DMS79 (cell line): ENCODE measurements around the gene MPO.

Experiments
- DNase-seq: peaks from one replicate; lab custom pipeline; 2025; lab: John Stamatoyannopoulos, UW

Gene MPO

DNA sequence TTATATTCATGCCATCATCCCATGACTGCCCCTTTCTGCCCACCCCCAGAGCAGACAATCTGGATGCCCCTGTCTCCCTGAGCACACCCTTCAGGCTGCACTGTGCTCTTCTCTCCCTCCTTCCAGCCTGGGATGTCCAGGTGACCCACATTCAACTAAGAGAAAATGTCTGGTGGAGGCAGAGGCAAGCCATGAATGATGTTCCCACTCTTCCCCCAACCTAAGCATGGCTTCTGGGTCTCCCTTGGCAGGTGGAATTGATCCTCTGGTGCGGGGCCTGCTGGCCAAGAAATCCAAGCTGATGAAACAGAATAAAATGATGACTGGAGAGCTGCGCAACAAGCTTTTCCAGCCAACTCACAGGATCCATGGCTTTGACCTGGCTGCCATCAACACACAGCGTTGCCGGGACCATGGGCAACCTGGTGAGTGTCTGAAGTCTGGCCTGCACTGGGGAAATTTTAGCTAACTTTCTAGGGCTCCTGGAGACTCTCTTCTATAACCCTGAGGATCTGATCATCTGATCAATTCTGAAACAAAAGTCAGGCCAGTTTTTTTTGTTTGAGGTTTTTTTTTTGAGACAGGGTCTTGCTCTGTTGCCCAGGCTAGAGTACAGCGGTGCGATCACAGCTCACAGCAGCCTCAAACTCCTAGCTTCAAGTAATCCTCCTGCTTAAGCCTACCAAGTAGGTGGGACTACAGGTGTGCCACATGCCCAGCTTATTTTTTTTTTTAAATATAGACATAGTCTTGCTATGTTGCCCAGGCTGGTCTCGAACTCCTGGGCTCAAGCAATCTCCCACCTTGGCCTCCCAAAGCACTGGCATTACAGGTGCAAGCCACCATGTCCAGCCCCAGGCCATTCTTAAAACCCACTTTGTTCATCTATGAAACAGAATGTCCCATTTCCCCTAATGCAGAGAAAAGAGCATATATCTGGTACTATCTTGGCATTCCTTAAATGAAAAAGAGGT is 14.5 kb downstream of the MPO start:
- no peak for DNase-seq

GRCh38 chr17:58265271-58265670 is 15.5 kb downstream of the MPO start:
- no peak for DNase-seq

DNA sequence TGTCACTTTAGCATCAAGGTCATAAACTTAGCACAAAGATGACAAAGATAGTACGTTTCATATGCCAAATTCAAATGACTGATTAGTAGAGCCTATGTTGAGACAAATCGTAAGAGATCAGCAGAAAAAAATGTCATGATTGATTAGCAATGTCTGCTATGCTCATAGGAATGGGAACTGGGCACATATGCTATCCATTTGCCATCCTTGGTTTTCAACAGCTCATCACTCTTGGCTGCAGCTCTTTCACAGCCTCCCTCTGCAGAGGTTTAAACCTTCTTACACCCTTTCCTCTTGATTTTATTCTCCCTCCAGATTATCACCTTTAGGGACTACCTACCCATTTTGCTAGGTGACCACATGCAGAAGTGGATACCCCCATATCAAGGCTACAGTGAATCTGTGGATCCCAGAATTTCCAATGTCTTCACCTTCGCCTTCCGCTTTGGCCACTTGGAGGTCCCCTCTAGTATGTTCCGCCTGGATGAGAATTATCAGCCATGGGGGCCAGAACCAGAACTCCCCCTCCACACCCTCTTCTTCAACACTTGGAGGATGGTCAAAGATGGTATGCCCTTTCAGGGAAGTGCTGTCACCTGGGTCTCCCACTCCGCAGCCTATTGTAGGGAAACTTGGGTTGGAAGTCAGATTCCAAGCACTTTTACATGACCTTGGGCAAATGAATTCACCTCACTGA is 16.2 kb downstream of the MPO start:
- DNase-seq: no peak

DNA sequence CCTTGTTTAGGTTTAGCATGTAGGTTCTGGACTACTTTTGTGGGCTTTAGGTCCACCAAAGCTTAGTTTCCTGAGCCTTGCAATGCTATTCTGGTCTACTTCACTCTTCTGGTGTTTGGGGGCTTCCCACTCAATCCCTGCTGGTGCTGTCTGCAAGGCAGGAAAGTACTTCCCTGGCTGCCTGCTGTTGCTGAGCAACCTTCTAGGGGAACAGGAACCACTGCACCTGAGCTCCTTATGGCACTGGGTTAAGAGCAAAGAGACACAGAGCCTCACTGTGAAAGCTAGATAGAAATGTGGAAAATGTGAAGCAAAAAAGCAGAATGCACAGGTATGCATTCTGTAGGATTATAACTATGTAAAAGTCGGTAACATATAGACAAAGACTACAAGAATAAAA is 17.0 kb downstream of the MPO start:
- no peak for DNase-seq

GRCh38 chr17:58262149-58262548 is 18.6 kb downstream of the MPO start:
- DNase-seq: no peak

DNA sequence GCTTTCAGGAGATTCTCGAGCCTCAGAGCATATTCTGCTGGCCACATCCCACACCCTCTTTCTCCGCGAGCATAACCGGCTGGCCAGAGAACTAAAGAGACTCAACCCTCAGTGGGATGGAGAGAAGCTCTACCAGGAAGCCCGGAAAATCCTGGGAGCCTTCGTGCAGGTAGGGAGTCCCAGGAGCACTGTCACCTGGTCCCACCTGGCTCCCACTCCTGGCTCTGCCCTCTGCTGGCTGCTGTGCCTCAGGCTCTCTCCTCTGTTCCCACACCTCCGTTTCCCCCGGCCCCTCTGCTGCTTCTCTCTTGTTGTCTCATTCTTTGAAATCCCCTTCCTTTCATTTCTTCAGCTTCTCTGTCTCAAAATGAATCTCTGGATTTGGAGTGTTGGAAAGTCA is 25.9 kb downstream of the MPO start:
- no peak for DNase-seq

GRCh38 chr17:58253082-58253481 is 27.7 kb downstream of the MPO start:
- no peak for DNase-seq

DNA sequence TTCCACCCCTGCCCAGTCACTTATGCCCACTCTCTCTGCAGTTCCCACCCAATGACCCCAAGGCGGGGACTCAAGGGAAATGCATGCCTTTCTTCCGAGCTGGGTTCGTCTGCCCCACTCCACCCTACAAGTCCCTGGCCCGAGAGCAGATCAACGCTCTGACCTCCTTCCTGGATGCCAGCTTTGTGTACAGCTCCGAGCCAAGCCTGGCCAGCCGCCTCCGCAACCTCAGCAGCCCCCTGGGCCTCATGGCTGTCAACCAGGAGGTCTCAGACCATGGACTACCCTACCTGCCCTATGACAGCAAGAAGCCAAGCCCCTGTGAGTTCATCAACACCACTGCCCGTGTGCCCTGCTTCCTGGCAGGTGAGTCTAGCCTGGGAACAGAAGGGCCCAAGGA is 28.6 kb downstream of the MPO start:
- DNase-seq: no peak

- no peak for DNase-seq
Measured at GRCh38 chr17:58250344-58251011, 30.3 kb downstream of the MPO start.

DNA sequence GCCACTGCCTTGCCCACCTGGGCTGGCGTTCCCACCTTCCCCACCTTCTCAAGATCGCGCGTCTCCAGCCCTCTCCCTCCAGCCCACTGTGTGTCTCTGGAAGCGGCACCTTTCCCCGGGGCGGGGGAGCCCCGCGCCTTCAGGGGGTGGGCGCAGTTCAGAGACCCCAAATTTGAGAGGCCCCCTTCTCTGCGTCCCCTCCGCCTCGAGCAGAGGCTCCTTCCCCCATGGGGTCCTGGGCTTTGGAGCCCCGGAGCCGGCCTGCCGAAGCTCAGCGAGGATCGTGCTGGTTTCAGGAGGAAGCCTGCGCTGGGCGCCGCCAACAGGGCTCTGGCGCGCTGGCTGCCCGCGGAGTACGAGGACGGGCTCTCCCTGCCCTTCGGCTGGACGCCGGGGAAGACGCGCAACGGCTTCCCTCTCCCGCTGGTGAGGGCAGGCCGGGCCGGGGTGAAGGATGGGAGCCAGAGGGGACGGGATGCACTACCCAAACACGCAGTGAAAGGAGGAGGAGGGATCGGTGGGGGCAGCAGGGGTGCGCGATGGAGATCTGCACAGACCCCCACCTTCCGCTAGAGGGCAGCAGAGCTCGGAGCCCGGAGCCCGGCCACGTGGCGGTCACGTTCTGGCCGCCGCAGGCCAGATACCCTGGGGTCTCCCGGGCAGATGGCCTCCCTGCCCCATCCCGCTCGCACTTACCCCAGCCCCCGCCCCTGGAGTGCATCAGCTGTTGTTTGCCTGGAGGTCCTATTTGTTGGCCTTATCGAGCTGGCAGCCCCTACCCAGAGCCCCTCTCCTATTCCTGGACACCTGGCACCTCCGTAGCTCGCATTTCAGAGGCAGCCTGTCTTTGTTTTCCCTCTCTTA is 31.2 kb downstream of the MPO start:
- DNase-seq: peak; percentile 26

DNA sequence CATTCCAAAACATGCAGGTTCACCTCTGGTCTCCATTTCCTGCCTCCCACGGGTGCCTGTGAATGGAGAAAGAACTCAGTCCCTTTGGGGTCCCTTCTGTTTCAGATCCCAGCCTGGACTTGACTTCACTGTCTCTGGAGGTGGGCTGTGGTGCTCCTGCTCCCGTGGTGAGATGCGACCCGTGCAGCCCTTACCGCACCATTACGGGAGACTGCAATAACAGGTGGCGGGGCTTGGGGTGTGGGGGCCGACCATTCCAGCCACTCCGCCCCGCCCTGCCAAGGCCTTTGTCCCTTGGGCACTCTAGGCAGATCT is 31.8 kb downstream of the MPO start:
- no peak for DNase-seq

- DNase-seq: no peak
Measured at GRCh38 chr17:58247511-58248363, 33.0 kb downstream of the MPO start.

DNA sequence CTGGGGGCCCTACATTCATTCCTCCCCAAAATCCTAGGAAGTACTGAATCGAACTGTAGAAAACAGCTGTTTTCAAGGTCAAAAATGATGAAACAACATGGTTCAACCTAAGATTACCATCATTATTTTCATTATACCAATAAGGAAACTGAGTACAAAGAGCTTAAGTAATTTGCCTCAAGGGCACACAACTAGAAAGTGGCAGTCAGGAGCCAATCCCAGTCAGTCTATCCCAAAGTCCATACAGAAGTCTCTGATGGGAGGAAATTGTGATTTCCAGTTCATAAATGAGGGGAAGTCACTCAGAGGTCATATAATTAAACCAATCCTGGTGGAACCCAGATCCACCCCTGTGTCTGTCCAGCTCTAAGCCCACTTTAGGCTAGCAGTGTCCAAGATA is 34.0 kb downstream of the MPO start:
- DNase-seq: no peak

- DNase-seq: no peak
Measured at GRCh38 chr17:58246104-58246740, 34.5 kb downstream of the MPO start.

GRCh38 chr17:58245428-58246103 is 35.2 kb downstream of the MPO start:
- no peak for DNase-seq

DNA sequence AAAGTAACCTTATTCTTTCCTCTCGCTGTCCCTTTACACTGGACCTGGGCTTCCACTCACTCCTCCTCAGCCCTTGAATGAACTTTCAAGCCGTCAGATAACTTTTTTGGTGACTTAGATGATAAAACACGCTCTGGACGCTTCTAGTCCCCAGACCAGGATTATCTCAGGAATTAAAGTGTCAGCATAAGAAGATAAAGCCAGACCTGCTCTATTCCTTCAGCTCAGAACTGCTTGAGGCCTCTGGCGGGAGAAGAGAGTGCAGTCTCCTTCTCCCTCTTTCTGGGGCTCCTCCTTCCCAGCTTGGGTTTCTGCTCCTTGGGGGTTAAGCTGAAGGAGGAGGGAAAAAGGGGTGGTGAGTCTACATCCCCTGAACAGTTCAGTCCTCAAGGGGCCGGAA is 35.8 kb downstream of the MPO start:
- no peak for DNase-seq

DNA sequence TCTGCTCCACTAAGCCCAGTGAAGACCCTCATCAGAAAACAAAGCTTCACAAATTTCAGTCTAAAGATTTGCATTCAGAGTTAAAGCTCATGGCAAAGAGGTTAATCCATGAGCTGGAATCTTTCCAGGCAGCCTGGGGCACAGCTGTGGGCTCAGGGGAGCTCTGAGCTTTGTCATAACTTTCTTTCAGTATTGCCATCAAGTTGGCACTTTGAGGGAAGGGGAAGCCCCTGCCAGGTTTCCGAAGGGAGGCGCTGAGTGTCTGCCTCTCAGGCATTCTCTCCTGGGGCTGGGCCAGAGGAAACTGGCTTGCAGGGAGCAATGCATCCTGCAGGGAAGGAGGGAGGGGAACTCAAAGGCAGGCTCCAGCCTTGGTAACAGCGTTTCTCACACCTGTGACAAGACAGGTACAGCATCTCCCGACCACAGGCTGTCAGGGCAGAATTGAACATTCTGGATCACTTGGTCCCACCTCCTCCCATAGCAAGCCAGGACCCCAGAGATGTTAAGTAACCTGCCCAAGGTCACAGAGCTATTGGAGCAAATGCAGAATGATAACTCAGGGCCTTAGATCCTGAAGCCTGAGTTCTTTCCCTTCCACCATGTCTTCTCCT is 38.5 kb downstream of the MPO start:
- no peak for DNase-seq

GRCh38 chr17:58239987-58240386 is 40.7 kb downstream of the MPO start:
- DNase-seq: no peak

GRCh38 chr17:58238147-58238634 is 42.5 kb downstream of the MPO start, which contains the start of gene LPO:
LPO (plus strand) TSS chr17:58238584; CDS start chr17:58242980, 4,396 bp downstream.
- DNase-seq: no peak
